Stimulated activated effector memory CD8-positive, alpha-beta T cell treated with anti-CD3 and anti-CD28 coated beads, Interleukin-12 subunit alpha, Interleukin-12 subunit beta, amount 100 ng/mL, for 72 hours (primary cell): ENCODE data around the gene DENND4A.
A peak's percentile ranks its signal among the peaks of the same experiment; 100 is the strongest.

ENCODE experiments used
- ATAC-seq: fragments of 150-1000 bp; cut with Tn5 transposase; 2 replicates; pipeline ENCODE4 v1.10.0; 2021
- DNase-seq, 2 donors: peaks; one replicate each; pipeline ENCODE4 v3.0.0; 2021 to 2022; ENCODE audit warnings: low spot score in 2 of 2
- H3K27ac Mint-ChIP-seq: one replicate; pipeline ENCODE4 v1.8.0; 2022; ENCODE audit warnings: mild to moderate bottlenecking, mixed read lengths
- H3K36me3 Mint-ChIP-seq: one replicate; pipeline ENCODE4 v1.8.0; 2022; ENCODE audit warnings: mild to moderate bottlenecking, mixed read lengths
- H3K4me1 Mint-ChIP-seq: one replicate; pipeline ENCODE4 v1.8.0; 2022; ENCODE audit warnings: mixed read lengths
- H3K4me3 Mint-ChIP-seq: one replicate; pipeline ENCODE4 v1.8.0; 2022; ENCODE audit warnings: mild to moderate bottlenecking, mixed read lengths
- H3K9me3 Mint-ChIP-seq: one replicate; pipeline ENCODE4 v1.8.0; 2022; ENCODE audit warnings: mixed read lengths

DENND4A gene

DNA sequence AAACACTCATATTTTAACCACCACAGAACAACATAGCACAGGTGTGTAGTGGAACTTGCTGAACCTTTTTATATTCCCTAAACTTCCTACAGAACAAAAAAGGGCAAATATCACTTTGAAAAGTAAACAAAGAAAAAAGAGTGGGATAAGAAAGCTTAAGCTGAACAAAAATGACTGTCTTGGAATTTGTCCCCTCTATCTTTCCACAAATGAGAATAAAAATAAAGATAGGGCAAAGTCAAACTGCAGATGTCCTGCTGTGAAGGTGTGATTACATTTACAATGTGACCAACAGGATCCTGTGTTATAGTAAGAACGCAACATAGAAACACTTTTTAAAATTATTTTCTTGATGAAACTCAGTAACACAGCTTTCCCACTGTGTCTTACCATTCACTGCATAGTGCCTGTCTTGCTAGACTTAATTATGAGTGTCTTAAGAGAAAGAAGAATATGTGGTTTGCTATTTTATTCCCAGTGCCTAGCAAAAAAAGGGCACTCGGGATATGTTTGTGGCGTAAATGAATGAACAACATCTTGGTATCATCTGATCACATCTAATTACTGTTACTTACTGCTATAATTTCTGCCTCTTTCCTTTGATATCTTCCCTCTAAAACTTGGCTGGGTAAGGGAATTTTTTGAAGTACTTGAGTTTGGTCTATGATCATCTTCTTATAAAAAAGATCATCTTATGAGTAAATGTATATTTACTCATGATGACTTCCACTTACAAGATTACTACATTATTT is 67.5 kb downstream of the DENND4A start:
- no peak for DNase-seq
- peaks cover 97% of the 10 kb centered on the region for H3K36me3 Mint-ChIP-seq
- no peak for ATAC-seq
- H3K4me1 Mint-ChIP-seq: no peaks in the 10 kb centered on the region
- H3K27ac Mint-ChIP-seq: peak overlapping the region; percentile 8
- H3K9me3 Mint-ChIP-seq: no peaks in the 10 kb centered on the region
- no peak overlapping the region for H3K4me3 Mint-ChIP-seq

DNA sequence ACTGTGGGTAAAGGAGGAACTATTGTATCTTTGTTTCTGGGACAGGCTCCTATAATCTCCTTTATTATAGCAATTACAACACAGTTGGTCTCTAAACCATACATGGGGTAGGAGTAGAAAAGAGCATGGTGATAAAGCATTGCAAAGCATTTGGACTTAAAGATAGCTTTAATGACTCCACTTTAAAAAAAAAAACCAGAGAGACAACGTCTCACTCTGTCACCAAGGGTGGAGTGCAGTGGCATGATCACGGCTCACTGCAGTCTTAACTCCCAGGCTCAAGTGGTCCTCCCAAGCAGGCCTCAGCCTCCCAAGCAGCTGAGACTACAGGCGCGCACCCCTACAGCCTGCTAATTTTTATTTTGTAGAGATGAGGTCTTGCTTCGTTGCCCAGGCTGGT is 68.2 kb downstream of the DENND4A start:
- no peak overlapping the region for H3K27ac Mint-ChIP-seq
- DNase-seq (no peak), ATAC-seq (no peak)
- no peak overlapping the region for H3K4me3 Mint-ChIP-seq
- no peaks in the 10 kb centered on the region for H3K4me1 Mint-ChIP-seq
- no peaks in the 10 kb centered on the region for H3K9me3 Mint-ChIP-seq
- H3K36me3 Mint-ChIP-seq: peaks cover 96% of the 10 kb centered on the region

DNA sequence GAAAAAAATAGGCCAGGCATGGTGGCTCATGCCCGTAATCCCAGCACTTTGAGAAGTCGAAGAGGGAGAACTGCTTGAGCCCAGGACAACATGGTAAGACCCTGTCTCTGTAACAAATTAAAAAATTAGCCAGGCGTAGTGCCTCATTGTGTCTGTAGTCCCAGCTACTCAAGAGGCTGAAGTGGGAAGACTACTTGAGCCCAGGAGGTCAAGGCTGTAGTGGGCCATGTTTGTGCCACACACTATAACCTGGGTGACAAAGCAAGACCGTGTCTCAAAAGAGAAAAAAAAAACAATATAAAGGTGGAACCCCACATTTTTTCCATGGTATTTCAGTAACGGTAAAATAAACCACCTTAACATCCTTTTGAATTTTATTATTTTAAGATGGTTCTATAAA is 69.9 kb downstream of the DENND4A start:
- DNase-seq: no peak
- no peak for ATAC-seq
- Mint-ChIP-seq H3K9me3 (no peaks in the 10 kb centered on the region), H3K27ac (no peak overlapping the region), H3K36me3 (peaks cover 96% of the 10 kb centered on the region), H3K4me3 (no peak overlapping the region), H3K4me1 (no peaks in the 10 kb centered on the region)

DNA sequence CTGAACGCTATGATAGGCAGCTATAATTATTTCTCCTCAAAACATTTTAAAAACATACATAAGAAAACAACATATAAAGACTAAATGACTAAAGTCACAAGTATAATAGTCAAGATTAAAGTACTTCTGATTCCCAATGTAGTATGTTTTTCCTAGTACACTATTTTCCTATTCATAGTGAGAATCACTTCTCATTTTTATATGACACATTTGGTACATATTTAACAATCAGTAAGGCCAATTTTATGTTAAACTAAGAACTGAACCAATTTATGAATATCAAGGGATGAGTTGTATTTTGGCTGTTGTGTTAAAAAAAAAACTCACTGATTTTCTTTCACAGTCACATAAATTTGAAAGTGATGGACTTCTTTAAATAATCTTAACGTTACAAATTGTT is 79.7 kb downstream of the DENND4A start:
- peaks cover 10% of the 10 kb centered on the region for H3K4me1 Mint-ChIP-seq
- DNase-seq: no peak
- peak; percentile 77 for ATAC-seq
- H3K4me3 Mint-ChIP-seq: no peak overlapping the region
- no peaks in the 10 kb centered on the region for H3K9me3 Mint-ChIP-seq
- peaks cover 90% of the 10 kb centered on the region for H3K36me3 Mint-ChIP-seq
- H3K27ac Mint-ChIP-seq: no peak overlapping the region

DNA sequence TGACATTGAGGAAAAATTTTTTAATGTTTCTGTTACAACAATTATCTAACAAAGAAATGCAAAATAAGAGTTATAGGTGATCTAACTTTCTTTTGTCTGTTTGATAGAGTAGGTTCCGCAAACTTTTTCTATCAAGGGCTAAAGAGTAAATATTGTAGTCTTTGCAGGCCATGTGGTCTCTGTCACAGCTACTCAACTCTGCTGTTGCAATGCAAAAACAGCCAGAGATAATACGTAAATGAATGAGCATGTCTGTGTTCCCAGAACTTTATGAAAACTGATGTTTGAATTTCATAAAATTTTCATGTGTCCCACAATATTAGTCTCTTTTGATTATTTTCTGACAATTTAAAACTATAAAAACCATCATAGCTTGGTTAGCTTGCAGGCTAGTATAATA is 97.0 kb downstream of the DENND4A start:
- no peak for DNase-seq
- Mint-ChIP-seq H3K27ac (no peak overlapping the region), H3K36me3 (peaks cover 92% of the 10 kb centered on the region), H3K4me3 (no peak overlapping the region), H3K9me3 (no peaks in the 10 kb centered on the region), H3K4me1 (no peaks in the 10 kb centered on the region)
- no peak for ATAC-seq

DNA sequence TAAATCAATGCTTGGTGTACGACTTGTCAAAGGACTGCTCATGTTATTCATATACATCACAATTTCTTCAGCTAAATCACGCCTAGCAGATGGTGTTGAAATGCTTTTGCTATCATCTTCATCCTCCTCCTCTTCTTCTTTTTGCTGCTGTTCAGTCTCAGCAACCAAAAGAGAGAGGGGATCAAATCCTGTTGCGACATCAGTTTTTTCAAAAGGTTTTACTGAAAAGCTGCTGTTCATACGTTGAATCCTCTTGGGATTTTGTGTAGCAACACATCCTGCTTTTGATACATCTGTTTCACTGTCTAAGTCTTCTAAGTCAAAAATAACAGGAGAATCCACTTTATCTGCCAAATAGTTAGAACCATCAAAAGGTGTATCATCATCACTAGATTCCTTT is 101.3 kb downstream of the DENND4A start:
- ATAC-seq (no peak), DNase-seq (no peak)
- H3K27ac Mint-ChIP-seq: no peak overlapping the region
- H3K9me3 Mint-ChIP-seq: peaks cover 5% of the 10 kb centered on the region
- H3K4me1 Mint-ChIP-seq: no peaks in the 10 kb centered on the region
- peaks cover 93% of the 10 kb centered on the region for H3K36me3 Mint-ChIP-seq
- no peak overlapping the region for H3K4me3 Mint-ChIP-seq

DNA sequence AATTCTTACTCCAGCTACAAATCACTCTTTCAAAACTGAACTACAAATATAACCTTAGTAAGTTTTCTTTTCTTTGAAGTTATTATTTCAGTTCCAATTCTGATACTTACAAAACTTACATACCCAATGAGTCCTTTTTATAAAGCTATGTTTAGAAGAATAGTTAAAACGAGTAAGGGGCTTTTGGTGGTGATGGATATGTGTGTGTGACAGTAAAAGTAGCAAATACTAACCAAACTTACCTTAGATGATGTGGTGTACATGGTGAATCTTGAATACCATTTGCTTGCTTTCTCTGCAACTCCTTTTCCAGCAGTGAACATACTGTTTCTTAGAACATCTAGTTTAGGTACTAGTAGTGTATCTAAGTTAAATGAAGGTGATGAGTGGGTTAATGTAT is 101.9 kb downstream of the DENND4A start:
- Mint-ChIP-seq H3K36me3 (peaks cover 89% of the 10 kb centered on the region), H3K4me3 (no peak overlapping the region), H3K27ac (no peak overlapping the region), H3K4me1 (no peaks in the 10 kb centered on the region), H3K9me3 (peaks cover 5% of the 10 kb centered on the region)
- no peak for ATAC-seq
- DNase-seq: no peak

DNA sequence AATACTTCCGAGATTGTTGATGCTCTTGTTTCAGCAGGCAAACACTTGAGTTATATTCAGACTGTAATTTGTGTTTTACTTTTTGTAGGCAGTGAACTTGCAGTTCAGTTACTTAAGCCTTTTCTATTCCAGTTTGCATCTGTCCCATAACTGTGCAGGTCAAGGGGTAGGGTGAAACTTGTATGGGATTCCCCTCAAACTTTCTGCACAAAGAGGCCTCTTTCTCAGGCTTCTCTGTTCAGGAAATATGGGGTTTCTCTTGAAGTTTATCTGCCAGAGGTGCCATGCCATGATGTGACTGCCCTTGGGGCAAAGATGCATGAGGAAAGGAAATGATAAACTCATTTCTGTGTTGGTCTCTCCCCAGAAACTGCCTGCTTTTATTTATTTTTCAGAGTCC is 103.6 kb downstream of the DENND4A start:
- Mint-ChIP-seq H3K36me3 (peaks cover 85% of the 10 kb centered on the region), H3K4me3 (no peak overlapping the region), H3K9me3 (peaks cover 5% of the 10 kb centered on the region), H3K4me1 (no peaks in the 10 kb centered on the region), H3K27ac (no peak overlapping the region)
- ATAC-seq (no peak), DNase-seq (no peak)

DNA sequence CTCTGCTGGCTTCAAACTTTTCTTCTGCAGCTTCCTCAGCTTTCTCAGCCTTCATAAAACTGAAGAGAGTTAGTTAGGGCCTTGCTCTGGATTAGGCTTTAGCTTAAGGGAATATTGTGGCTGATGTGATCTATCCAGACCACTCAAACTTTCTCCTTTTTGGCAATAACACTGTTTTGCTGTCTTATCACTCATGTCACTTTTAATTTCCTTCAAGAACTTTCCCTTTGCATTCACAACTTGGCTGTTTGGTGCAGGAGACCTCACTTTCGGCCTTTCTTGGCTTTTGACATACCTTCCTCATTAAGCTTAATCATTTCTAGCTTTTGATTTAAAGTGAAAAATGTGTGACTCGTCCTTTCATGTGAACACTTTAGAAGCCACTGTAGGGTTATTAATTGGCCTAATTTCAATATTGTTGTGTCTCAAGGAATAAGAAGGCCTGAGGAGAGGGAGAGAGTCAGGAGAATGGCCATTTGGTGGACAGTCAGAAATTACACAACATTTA is 109.6 kb downstream of the DENND4A start:
- Mint-ChIP-seq H3K36me3 (peaks cover 61% of the 10 kb centered on the region), H3K27ac (peak overlapping the region; percentile 8), H3K4me3 (no peak overlapping the region), H3K9me3 (no peaks in the 10 kb centered on the region), H3K4me1 (peaks cover 5% of the 10 kb centered on the region)
- DNase-seq (no peak), ATAC-seq (no peak)

DNA sequence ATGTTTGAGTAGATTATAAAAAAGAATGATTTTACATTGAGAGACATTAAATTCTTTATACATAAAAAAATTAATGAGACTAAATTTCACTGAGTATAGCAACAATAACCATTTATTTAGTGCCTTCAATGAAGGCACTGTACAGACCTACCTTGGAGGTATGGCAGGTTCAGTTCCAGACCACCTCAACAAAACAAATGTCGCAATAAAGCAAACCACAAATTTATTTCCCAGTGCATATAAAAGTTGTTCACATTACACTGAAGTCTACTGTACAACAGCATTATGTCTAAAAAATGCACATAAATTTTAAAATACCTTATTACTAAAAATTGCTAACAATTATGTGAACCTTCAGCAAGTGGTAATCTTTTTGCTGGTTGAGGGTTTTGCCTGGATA is 111.5 kb downstream of the DENND4A start:
- Mint-ChIP-seq H3K4me1 (peaks cover 5% of the 10 kb centered on the region), H3K36me3 (peaks cover 62% of the 10 kb centered on the region), H3K27ac (no peak overlapping the region), H3K4me3 (no peak overlapping the region), H3K9me3 (no peaks in the 10 kb centered on the region)
- DNase-seq: no peak
- ATAC-seq: no peak

DNA sequence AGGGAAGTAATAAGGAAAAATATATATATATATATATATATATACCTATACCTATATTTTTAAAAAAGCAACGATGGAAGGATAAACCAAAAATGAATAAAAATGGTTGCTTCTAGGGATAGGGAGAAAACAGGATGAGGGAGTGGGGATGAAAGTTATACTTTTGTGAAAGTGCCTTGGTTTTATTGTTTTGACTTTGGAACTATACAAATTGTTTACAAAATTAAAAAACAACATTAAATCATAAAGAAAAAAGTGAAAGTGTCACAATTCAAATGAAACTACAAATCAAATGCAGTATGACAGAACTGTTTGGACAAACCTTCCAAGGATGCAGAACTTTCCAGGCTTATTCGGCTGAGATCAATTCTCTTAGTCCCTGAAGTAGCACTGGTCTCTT is 116.0 kb downstream of the DENND4A start:
- no peak for DNase-seq
- Mint-ChIP-seq H3K9me3 (no peaks in the 10 kb centered on the region), H3K4me1 (no peaks in the 10 kb centered on the region), H3K4me3 (no peak overlapping the region), H3K27ac (no peak overlapping the region), H3K36me3 (peaks cover 84% of the 10 kb centered on the region)
- no peak for ATAC-seq

DNA sequence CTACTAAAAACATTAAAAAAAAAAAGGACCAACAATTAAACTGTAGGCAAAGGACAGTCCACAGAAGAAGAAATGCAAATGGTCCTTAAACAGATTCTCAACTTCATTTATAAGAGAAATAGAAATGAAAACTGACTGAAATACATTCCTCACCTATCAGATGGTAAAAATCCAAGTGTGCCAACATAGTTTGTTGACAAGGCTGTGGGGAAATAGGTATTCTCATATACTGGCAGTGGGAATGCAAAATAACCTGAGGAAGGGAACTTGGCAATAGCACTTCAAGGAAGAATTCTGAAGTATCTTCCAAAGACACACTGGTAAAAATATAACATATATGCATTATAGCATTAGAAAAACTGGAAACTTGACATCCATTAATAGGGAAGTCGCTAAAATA is 116.5 kb downstream of the DENND4A start:
- H3K36me3 Mint-ChIP-seq: peaks cover 85% of the 10 kb centered on the region
- no peak for ATAC-seq
- no peak overlapping the region for H3K4me3 Mint-ChIP-seq
- no peak overlapping the region for H3K27ac Mint-ChIP-seq
- no peaks in the 10 kb centered on the region for H3K9me3 Mint-ChIP-seq
- H3K4me1 Mint-ChIP-seq: no peaks in the 10 kb centered on the region
- DNase-seq: no peak

DNA sequence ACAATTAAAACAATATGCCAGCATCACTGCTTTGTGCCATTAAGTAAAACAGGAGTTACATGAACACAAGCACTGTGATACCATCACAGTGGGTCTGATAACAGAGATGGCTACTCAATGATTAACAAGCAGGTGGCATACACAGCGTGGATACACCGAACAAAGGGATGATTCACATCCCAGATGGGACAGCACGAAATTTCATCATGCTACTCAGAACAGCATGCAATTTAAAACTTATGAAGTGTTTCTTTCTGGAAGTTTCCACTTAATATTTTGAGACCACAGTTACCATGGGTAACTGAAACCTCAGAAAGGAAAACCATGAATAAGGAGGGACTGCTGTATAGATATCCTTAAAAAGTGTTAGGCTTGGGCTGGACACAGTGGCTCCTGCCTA is 125.8 kb downstream of the DENND4A start:
- H3K4me3 Mint-ChIP-seq: no peak overlapping the region
- no peak for ATAC-seq
- H3K36me3 Mint-ChIP-seq: peaks cover 100% of the 10 kb centered on the region
- no peaks in the 10 kb centered on the region for H3K9me3 Mint-ChIP-seq
- no peak overlapping the region for H3K27ac Mint-ChIP-seq
- no peak for DNase-seq
- no peaks in the 10 kb centered on the region for H3K4me1 Mint-ChIP-seq

DNA sequence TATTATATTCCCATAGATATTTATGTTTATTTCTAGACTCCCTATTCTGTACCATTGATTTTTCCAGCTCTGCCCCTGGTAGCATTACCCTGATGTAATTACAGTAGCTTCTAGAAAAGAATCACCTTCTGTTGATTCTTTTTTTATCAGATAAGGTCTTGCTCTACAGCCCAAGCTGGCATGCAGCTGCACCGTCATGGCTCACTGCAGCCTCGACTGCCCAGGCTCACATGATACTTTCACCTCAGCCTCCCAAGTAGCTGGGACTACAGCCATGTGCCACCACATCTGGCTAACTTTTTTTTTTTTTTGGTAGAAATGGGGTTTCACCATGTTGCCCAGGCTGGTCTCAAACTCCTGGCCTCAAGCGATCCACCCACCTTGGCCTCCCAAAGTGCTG is 128.6 kb downstream of the DENND4A start:
- DNase-seq: no peak
- Mint-ChIP-seq H3K9me3 (no peaks in the 10 kb centered on the region), H3K27ac (peak overlapping the region; percentile 29), H3K4me1 (no peaks in the 10 kb centered on the region), H3K4me3 (no peak overlapping the region), H3K36me3 (peaks cover 100% of the 10 kb centered on the region)
- no peak for ATAC-seq

DNA sequence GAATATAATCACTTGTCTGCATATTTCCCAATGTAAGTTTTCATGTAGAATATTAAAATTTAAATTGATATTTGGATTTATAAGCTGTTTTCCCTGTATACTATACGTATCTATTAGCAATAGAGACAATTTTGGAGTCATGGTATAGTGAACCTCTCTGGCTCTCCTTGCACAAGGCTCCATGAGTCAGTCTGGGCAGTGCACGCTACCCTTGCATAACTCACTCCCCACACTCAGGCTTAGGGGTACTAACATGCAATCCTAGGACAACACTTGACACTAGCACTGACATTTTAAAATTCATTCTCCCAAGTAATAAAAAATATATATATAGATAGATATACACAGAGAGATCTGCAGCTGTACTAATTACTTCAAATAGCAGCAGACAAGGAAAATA is 131.2 kb downstream of the DENND4A start:
- Mint-ChIP-seq H3K27ac (no peak overlapping the region), H3K9me3 (no peaks in the 10 kb centered on the region), H3K36me3 (peaks cover 100% of the 10 kb centered on the region), H3K4me1 (no peaks in the 10 kb centered on the region), H3K4me3 (no peak overlapping the region)
- ATAC-seq: no peak
- DNase-seq: no peak

DNA sequence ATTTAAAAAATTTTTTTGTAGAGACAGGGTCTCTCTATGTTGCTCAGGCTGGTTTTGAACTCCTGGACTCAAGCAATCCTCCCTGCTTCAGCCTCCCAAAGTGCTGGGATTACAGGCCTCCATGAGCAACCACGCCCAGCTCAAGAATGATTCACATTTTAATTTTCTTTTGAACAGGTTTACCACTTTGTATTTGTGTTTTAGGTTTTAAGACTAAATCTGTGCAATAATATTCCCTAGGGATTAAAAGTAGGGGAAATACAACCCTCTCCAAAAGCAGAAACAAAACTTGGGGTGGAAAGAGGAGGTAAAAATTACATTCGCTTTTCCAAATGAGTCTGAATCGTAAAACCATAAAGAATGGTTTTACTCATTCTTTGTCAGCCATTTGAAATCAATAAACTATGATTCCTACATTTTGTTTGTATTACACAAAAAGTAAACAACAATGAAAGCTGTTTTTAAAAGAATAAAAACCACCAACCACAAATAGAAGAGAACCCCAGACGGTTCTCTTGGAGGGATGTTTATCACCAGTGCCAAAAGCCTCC is 132.5 kb downstream of the DENND4A start:
- Mint-ChIP-seq H3K4me1 (no peaks in the 10 kb centered on the region), H3K9me3 (no peaks in the 10 kb centered on the region), H3K36me3 (peaks cover 100% of the 10 kb centered on the region), H3K27ac (no peak overlapping the region), H3K4me3 (no peak overlapping the region)
- no peak for ATAC-seq
- no peak for DNase-seq
